Measurements from ENCODE around the gene RXFP4. TPM values are rescaled to one million over a fixed set of nuclear protein-coding genes. Genes with fewer than 3 reads are reported as not detected.

Gene RXFP4
- total RNA-seq, 1 donor from 2014 or later, result not detected

DNA sequence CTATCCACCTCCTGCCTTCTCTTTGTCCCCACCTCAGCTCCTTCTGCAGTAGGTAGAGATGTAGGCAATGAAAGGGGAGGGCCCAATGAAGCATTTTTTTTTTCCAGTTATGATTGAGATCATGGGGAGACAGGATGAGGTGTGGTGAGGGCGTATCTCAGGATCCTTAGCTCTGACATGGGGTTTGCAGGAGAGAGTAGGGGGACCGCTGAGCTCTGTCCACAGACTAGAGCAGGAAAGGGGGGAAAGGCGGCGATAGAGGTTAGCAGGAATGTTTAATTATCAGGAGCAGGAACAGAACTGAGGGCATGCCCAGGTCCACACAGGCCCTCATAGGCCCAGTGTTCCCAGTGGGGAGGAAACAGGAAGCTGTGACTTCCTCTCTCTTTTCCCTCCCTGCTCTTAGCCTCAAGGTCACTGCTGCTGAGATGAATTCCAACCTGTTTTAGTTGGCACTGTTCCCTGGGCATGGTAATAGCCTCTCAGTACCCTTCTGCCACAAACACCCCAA lies 901 bp upstream of the RXFP4 start:
- Histone ChIP-seq H3K27me3 (no peaks in the 10 kb centered on the region), H3K36me3 (no peaks in the 10 kb centered on the region), H3K9me3 (no peaks in the 10 kb centered on the region), H3K4me3 (no peak overlapping the region), H3K4me1 (peaks cover 29% of the 10 kb centered on the region), H3K27ac (no peak overlapping the region)
- no peak for DNase-seq (ENCODE audit: extremely low spot score in 2 of 2)
- TF ChIP-seq CTCF (IDR thresholded peaks at IDR 0.05) (no peak), POLR2AphosphoS5 (IDR thresholded peaks at IDR 0.05; ENCODE audit: insufficient read depth in 1 of 2, low read depth in 1 of 2) (peak in 1 of 2 donors; percentile 54)
- intact Hi-C loops (cut with DNase I), result loop anchor here (5.0 kb wide), 1 partner anchor 42 kb away; no protein-coding TSS in a partner anchor

GRCh38 chr1:155941845-155942531 lies 550 bp downstream of the RXFP4 start:
- peaks cover 29% of the 10 kb centered on the region for H3K4me1 ChIP-seq
- no peak overlapping the region for H3K27ac ChIP-seq
- H3K9me3 ChIP-seq, result no peaks in the 10 kb centered on the region
- H3K4me3 ChIP-seq, result no peak overlapping the region
- DNase-seq (ENCODE audit: extremely low spot score in 2 of 2), result no peak
- TF ChIP-seq POLR2A (IDR thresholded peaks at IDR 0.05), result no peak
- no peak for TF ChIP-seq POLR2AphosphoS5 (IDR thresholded peaks at IDR 0.05; ENCODE audit: insufficient read depth in 1 of 2, low read depth in 1 of 2)
- no peak for TF ChIP-seq CTCF (IDR thresholded peaks at IDR 0.05)
- intact Hi-C loops (cut with DNase I), result loop anchor here (5.0 kb wide), 1 partner anchor 40 kb away; no protein-coding TSS in a partner anchor
- no peaks in the 10 kb centered on the region for H3K27me3 ChIP-seq
- H3K36me3 ChIP-seq, result no peaks in the 10 kb centered on the region

DNA sequence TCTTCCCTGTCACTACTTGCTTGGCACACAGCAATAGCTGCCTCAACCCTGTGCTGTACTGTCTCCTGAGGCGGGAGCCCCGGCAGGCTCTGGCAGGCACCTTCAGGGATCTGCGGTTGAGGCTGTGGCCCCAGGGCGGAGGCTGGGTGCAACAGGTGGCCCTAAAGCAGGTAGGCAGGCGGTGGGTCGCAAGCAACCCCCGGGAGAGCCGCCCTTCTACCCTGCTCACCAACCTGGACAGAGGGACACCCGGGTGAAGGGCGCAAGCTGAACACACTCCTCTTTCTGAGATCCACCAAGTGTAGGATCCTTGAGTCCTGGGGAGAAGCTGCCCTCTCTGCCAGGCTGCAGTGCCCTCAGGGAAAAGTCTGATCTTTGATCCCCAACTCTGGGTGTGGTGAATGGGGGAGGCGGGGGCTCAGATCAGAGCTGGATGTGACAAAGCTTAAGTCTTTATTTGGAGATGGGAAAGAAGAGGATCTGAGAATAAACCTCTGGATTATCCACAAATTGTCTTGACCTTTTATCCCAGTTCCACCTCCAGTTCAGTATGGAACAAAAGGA lies 1.2 kb downstream of the RXFP4 start:
- no peak overlapping the region for H3K4me3 ChIP-seq
- TF ChIP-seq CTCF (IDR thresholded peaks at IDR 0.05) (no peak), POLR2A (IDR thresholded peaks at IDR 0.05) (no peak), POLR2AphosphoS5 (IDR thresholded peaks at IDR 0.05; ENCODE audit: insufficient read depth in 1 of 2, low read depth in 1 of 2) (no peak)

DNA sequence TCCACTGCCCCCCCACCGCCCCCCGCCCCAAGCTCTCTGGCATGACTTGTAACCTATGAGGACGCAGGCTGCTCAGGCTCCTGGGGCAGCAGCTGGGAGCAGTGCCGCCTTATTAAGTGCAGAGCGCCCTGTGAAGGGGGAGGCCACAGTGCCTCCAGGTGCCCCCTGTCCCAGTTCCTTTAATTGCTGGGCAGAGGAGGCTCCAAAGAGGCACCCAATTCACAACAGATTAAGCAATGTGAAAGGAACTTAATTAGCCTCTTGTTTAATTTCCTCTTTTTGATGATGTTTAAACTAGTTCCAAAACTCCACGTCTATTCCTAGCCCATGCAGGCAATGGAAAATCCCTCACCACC lies 3.0 kb downstream of the RXFP4 start:
- no peaks in the 10 kb centered on the region for H3K9me3 ChIP-seq
- H3K27ac ChIP-seq, result no peak overlapping the region
- DNase-seq (ENCODE audit: extremely low spot score in 2 of 2), result no peak
- no peak for TF ChIP-seq CTCF (IDR thresholded peaks at IDR 0.05)
- TF ChIP-seq POLR2A (IDR thresholded peaks at IDR 0.05), result no peak
- TF ChIP-seq POLR2AphosphoS5 (IDR thresholded peaks at IDR 0.05; ENCODE audit: insufficient read depth in 1 of 2, low read depth in 1 of 2), result no peak
- intact Hi-C loops (cut with DNase I), result loop anchor here (5.0 kb wide), 1 partner anchor 38 kb away; no protein-coding TSS in a partner anchor
- peaks cover 29% of the 10 kb centered on the region for H3K4me1 ChIP-seq
- H3K4me3 ChIP-seq, result no peak overlapping the region
- H3K27me3 ChIP-seq, result no peaks in the 10 kb centered on the region
- H3K36me3 ChIP-seq, result peaks cover 0 to 22% of the 10 kb centered on the region in 2 donors

More for the DNA sequence above, 1.2 kb downstream of the RXFP4 start:
- DNase-seq (ENCODE audit: extremely low spot score in 2 of 2), result no peak
- Histone ChIP-seq H3K27me3 (no peaks in the 10 kb centered on the region), H3K4me1 (peaks cover 29% of the 10 kb centered on the region), H3K9me3 (no peaks in the 10 kb centered on the region), H3K36me3 (peaks cover 0 to 6% of the 10 kb centered on the region in 2 donors), H3K27ac (no peak overlapping the region)
- intact Hi-C loops (cut with DNase I), result loop anchor here (5.0 kb wide), 1 partner anchor 40 kb away; no protein-coding TSS in a partner anchor
